WTC11 (cell line): ENCODE data around the gene MACROH2A2. TPM values are rescaled to one million over a fixed set of nuclear protein-coding genes. Genes with fewer than 3 reads are reported as not detected.

Experiments used
- ATAC-seq: fragments of 200-7000 bp; cut with Tn5 transposase; 2 replicates; pipeline ENCODE4 v1.10.0; 2021; ENCODE audit warnings: mild to moderate bottlenecking, moderate library complexity
- CTCF ChIA-PET: fragments of 300-600 bp; sonication (Branson Sonifier 250); formaldehyde crosslinking; loops from one replicate; lab custom pipeline; 2021; ENCODE audit warnings: antibody characterized with exemption; lab: Charles Lee
- POLR2A ChIA-PET: fragments of 350-600 bp; sonication (Branson Sonifier 250); formaldehyde crosslinking; loops from one replicate; lab custom pipeline; 2021; ENCODE audit warnings: antibody characterized with exemption; lab: Charles Lee
- DNase-seq: peaks from one replicate; pipeline ENCODE4 v3.0.0; 2021; ENCODE audit warnings: low spot score
- H3K27ac Mint-ChIP-seq: 2 replicates; pipeline ENCODE4 v1.8.0; 2021; ENCODE audit warnings: mixed read lengths
- H3K27me3 Mint-ChIP-seq: 2 replicates; pipeline ENCODE4 v1.8.0; 2021; ENCODE audit warnings: low read depth, mild to moderate bottlenecking, moderate library complexity, mixed read lengths
- H3K36me3 Mint-ChIP-seq: 2 replicates; pipeline ENCODE4 v1.8.0; 2021; ENCODE audit warnings: mixed read lengths
- H3K4me1 Mint-ChIP-seq: 2 replicates; pipeline ENCODE4 v1.8.0; 2022; ENCODE audit warnings: mixed read lengths
- H3K4me3 Mint-ChIP-seq: 2 replicates; pipeline ENCODE4 v1.8.0; 2021; ENCODE audit warnings: mild to moderate bottlenecking, moderate library complexity, mixed read lengths
- H3K9me3 Mint-ChIP-seq: 2 replicates; pipeline ENCODE4 v1.8.0; 2021; ENCODE audit warnings: mixed read lengths
- AR ChIP-seq: fragments of 250-450 bp; sonication (Bioruptor Pico); IDR thresholded peaks from 2 replicates; pipeline ENCODE4 v1.9.0; 2021; ENCODE audit warnings: mild to moderate bottlenecking
- ATF1 ChIP-seq: sonication (generic); formaldehyde crosslinking; IDR thresholded peaks from 2 replicates; pipeline ENCODE4 v1.8.1; 2023; ENCODE audit warnings: mild to moderate bottlenecking, moderate library complexity, missing genetic modification reagents
- ATF2 ChIP-seq: sonication (generic); formaldehyde crosslinking; IDR thresholded peaks from 2 replicates; pipeline ENCODE4 v1.8.1; 2022; ENCODE audit warnings: low read depth, missing genetic modification reagents, borderline replicate concordance
- E2F5 ChIP-seq: sonication (generic); formaldehyde crosslinking; IDR thresholded peaks from 2 replicates; pipeline ENCODE4 v1.8.1; 2022; ENCODE audit warnings: mild to moderate bottlenecking, moderate library complexity, missing genetic modification reagents
- EMX1 ChIP-seq: fragments of 250-450 bp; sonication (Bioruptor Pico); IDR thresholded peaks from 2 replicates; pipeline ENCODE4 v1.8.0; 2021; ENCODE audit warnings: mild to moderate bottlenecking
- FOXP1 ChIP-seq: sonication (generic); formaldehyde crosslinking; IDR thresholded peaks from 2 replicates; pipeline ENCODE4 v1.8.0; 2022; ENCODE audit warnings: missing genetic modification reagents, mild to moderate bottlenecking, moderate library complexity, borderline replicate concordance
- GRHL2 ChIP-seq: fragments of 250-450 bp; sonication (Bioruptor Pico); IDR thresholded peaks from 2 replicates; pipeline ENCODE4 v1.8.0; 2022; ENCODE audit warnings: mild to moderate bottlenecking, moderate library complexity; ENCODE audit not compliant: insufficient replicate concordance, severe bottlenecking
- IRF2 ChIP-seq: sonication (generic); formaldehyde crosslinking; IDR thresholded peaks from 2 replicates; pipeline ENCODE4 v1.8.0; 2022; ENCODE audit warnings: low read depth, missing genetic modification reagents, borderline replicate concordance
- JAZF1 ChIP-seq: fragments of 250-450 bp; sonication (Bioruptor Pico); IDR thresholded peaks from 2 replicates; pipeline ENCODE4 v1.9.0; 2021; ENCODE audit warnings: moderate library complexity, mild to moderate bottlenecking, inconsistent platforms
- MYBL2 ChIP-seq: sonication (generic); formaldehyde crosslinking; IDR thresholded peaks from 2 replicates; pipeline ENCODE4 v1.8.1; 2023; ENCODE audit warnings: mild to moderate bottlenecking, moderate library complexity, missing genetic modification reagents
- NFYB ChIP-seq: sonication (generic); formaldehyde crosslinking; conservative IDR thresholded peaks from 2 replicates; pipeline ENCODE4 v1.8.0; 2022; ENCODE audit warnings: low read depth, missing genetic modification reagents
- PRDM15 ChIP-seq: sonication (generic); formaldehyde crosslinking; IDR thresholded peaks from 2 replicates; pipeline ENCODE4 v1.8.0; 2022; ENCODE audit warnings: missing genetic modification reagents
- RELA ChIP-seq: sonication (generic); formaldehyde crosslinking; IDR thresholded peaks from 2 replicates; pipeline ENCODE4 v1.8.1; 2022; ENCODE audit warnings: missing genetic modification reagents, mild to moderate bottlenecking, borderline replicate concordance
- SMAD4 ChIP-seq: sonication (generic); formaldehyde crosslinking; IDR thresholded peaks from 2 replicates; pipeline ENCODE4 v1.8.0; 2022; ENCODE audit warnings: mild to moderate bottlenecking, missing genetic modification reagents
- ZNF121 ChIP-seq: sonication (generic); formaldehyde crosslinking; IDR thresholded peaks from 2 replicates; pipeline ENCODE4 v1.8.0; 2023; ENCODE audit warnings: missing genetic modification reagents
- ZNF263 ChIP-seq: sonication (generic); formaldehyde crosslinking; IDR thresholded peaks from 2 replicates; pipeline ENCODE4 v1.8.1; 2022; ENCODE audit warnings: low read depth, mild to moderate bottlenecking, moderate library complexity, missing genetic modification reagents
- ZNF416 ChIP-seq: fragments of 250-450 bp; sonication (Bioruptor Pico); IDR thresholded peaks from 2 replicates; pipeline ENCODE4 v1.9.0; 2021; ENCODE audit warnings: mild to moderate bottlenecking, inconsistent platforms
- ZNF671 ChIP-seq: fragments of 250-450 bp; sonication (Bioruptor Pico); IDR thresholded peaks from 2 replicates; pipeline ENCODE4 v1.8.0; 2021; ENCODE audit warnings: mild to moderate bottlenecking
- total RNA-seq: library from RNA; stranded (reverse); gene quantifications from 3 replicates; pipeline ENCODE4 v1.2.3, GENCODE V29; 2021

Gene MACROH2A2
- total RNA-seq, 1 experiment from 2014 or later, result 35.4 TPM

DNA sequence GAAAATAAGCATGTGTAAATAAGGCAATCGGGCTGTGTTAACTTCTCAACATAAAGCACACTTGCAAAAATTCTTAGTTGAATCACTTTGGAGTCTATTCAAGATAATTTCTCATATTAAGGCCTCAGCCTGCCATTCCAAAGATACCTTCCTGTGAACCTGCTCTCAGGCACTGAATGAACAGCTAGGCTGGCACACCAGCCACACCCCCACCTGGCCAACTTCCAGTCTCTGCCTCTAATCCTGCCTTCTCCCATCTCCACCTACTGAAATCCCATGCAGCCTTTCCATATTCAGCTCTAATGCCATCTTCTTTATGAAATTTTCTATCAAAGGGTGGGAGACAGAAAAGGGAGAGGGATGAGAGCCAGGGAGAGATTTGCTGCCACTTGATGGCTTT lies 17.1 kb upstream of the MACROH2A2 start:
- no peak for TF ChIP-seq AR
- TF ChIP-seq JAZF1 (CRISPR knock-in tag), result no peak
- TF ChIP-seq ATF1 (CRISPR knock-in tag), result no peak
- TF ChIP-seq SMAD4 (CRISPR knock-in tag), result no peak
- no peak for TF ChIP-seq RELA (CRISPR knock-in tag)
- no peak for TF ChIP-seq ZNF121 (CRISPR knock-in tag)
- TF ChIP-seq E2F5 (CRISPR knock-in tag), result no peak
- no peak for TF ChIP-seq FOXP1 (CRISPR knock-in tag)
- no peak for TF ChIP-seq ZNF416
- no peak for TF ChIP-seq IRF2 (CRISPR knock-in tag)
- TF ChIP-seq PRDM15 (CRISPR knock-in tag), result no peak
- no peak for TF ChIP-seq ZNF671 (CRISPR knock-in tag)
- TF ChIP-seq ZNF263 (CRISPR knock-in tag), result no peak
- TF ChIP-seq NFYB, result no peak
- TF ChIP-seq GRHL2, result no peak
- no peak for TF ChIP-seq EMX1
- DNase-seq (no peak), ATAC-seq (no peak)
- Mint-ChIP-seq H3K9me3 (peaks cover 31% of the 10 kb centered on the region), H3K36me3 (peaks cover 19% of the 10 kb centered on the region), H3K27ac (no peak overlapping the region), H3K4me1 (peaks cover under 1% of the 10 kb centered on the region; the same call in 1 of the 2 replicates), H3K27me3 (peaks cover 54% of the 10 kb centered on the region), H3K4me3 (no peak overlapping the region)
- ChIA-PET POLR2A (no interaction called here), CTCF (interaction anchor here (1.3 to 2.0 kb wide), 2 partner anchors 72 to 121 kb away, joined by 7 to 8 read pairs; no protein-coding TSS in a partner anchor)

GRCh38 chr10:70038923-70039322 lies 13.7 kb upstream of the MACROH2A2 start:
- CTCF ChIA-PET, result no interaction called here
- Mint-ChIP-seq H3K36me3 (peaks cover 20% of the 10 kb centered on the region), H3K27me3 (peaks cover 80% of the 10 kb centered on the region), H3K4me1 (peaks cover 31% of the 10 kb centered on the region), H3K9me3 (peaks cover 39% of the 10 kb centered on the region), H3K4me3 (no peak overlapping the region), H3K27ac (no peak overlapping the region)
- no peak for TF ChIP-seq MYBL2 (CRISPR knock-in tag)
- no peak for TF ChIP-seq FOXP1 (CRISPR knock-in tag)
- no peak for TF ChIP-seq ATF2 (CRISPR knock-in tag)
- DNase-seq (no peak), ATAC-seq (no peak)
- POLR2A ChIA-PET, result no interaction called here
